ENCODE results near the gene AP5Z1.

Gene AP5Z1, protein sequence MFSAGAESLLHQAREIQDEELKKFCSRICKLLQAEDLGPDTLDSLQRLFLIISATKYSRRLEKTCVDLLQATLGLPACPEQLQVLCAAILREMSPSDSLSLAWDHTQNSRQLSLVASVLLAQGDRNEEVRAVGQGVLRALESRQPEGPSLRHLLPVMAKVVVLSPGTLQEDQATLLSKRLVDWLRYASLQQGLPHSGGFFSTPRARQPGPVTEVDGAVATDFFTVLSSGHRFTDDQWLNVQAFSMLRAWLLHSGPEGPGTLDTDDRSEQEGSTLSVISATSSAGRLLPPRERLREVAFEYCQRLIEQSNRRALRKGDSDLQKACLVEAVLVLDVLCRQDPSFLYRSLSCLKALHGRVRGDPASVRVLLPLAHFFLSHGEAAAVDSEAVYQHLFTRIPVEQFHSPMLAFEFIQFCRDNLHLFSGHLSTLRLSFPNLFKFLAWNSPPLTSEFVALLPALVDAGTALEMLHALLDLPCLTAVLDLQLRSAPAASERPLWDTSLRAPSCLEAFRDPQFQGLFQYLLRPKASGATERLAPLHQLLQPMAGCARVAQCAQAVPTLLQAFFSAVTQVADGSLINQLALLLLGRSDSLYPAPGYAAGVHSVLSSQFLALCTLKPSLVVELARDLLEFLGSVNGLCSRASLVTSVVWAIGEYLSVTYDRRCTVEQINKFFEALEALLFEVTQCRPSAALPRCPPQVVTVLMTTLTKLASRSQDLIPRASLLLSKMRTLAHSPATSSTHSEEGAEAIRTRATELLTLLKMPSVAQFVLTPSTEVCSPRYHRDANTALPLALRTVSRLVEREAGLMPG

GRCh38 chr7:4775250-4775847, at the start of gene AP5Z1:
Gene AP5Z1 (plus strand): TSS chr7:4775623. CDS start chr7:4775716, 93 bp downstream.
- peak; percentile 92 for DNase-seq

DNA sequence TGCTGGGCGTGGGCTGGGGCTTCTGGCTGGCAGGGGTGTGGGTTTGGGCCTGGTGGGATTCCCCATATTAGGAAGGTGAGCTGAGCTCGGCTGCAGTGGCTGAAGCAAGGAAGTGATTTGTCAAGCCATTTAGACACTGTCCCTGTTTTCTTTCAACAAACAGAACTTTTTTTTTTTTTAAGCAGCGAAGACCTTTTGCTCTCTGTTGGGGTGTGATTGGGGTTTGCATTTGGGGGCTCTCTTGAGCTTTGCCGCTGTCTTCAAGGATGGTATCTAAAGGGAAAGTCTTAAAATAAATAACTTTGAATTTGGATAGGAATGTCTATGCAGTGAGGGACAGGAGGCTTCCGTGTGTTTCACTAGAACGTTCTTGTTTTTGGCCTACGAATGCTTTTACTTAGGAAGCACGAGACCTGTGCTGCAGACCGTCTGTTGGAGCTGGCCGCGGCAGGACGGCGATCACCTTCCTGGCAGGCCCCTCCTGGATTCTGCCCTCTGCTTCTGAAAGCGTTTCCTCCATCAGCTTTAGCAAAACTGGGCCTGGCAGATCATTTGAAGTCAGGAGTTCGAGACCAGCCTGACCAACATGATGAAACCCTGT, 49.5 kb upstream of the AP5Z1 start:
- DNase-seq: no peak

- no peak for DNase-seq
These were observed 48.9 kb upstream of the AP5Z1 start for GRCh38 chr7:4726566-4726965.

- no peak for DNase-seq
These were observed 47.3 kb upstream of the AP5Z1 start for GRCh38 chr7:4727914-4728705.

DNA sequence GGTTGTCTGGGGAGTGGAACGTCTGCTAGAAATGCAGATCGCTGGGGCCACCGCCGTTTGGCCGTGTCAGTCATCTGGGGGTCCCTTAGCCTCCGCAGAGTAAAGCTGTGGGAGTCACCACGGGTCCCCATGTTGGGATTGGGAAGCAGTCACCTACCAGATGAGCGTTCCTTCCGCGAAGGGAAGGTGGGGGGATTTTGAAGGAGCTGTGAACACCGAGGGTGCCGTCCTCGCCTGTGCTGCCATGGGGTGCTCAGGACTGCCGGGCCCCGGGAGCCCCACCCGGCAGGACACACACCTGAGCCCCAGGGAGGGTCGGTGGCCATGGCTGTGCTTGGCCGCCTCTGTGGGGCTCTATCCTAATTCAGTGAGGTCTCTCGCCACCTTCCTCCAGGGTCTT, 46.2 kb upstream of the AP5Z1 start:
- DNase-seq: no peak

DNA sequence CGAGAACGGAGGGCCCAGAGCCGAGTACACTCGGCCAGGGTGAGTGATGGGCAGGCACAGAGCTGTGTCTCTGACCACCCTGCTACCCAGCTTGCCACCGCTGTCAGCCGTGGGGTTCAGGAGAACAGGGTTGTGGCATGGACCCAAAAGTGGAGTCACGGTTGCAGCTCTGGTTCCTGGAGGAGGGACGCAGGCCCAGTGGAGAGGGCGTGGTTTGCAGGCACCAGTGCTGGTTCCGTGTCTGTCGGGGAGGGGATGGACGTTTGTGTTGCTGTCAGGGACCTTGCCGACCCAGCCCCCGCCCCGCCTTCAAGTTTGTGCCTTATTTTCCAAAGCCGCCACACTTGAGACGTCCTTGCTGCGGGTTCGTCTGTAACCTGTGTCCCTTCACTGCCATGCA, 45.1 kb upstream of the AP5Z1 start:
- DNase-seq: no peak

DNA sequence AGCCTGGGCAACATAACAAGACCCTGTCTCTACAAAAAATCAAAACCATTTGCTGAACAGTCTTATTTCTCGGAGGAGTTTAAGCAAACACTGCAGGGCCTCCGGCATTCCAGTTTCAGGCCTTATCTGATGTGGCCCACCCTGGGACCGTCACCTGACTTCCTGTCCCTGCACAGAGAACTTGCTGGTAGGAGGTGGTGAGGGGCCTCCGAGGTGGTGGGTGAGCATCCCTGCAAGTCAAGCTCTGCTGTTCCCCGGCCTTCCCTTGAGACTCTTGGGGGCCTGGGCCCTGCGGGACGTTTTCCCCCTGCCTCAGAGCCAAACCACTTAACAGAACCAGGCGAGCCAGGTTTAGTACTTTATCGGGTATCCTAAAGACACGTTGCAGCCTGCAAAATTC, 44.5 kb upstream of the AP5Z1 start:
- DNase-seq: no peak

DNA sequence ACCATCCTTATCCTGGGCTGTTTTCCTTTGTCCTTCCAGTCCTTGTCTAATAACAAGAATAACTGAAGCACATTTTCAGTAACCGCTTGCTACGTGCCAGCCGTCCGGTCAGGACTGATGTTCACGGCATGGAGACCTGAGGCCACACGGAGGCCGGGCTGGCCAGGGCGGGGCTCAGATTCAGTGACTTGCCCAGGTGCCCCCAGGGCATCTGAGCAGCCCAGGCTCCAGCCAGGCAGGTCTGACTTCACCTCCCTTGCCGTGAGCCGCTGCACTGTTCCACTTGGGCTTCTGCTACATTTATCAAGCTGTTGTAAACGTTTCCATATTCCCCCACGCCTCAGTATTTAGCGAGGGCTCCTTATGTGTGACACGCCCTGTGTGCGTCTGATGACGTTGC, 43.6 kb upstream of the AP5Z1 start:
- no peak for DNase-seq

GRCh38 chr7:4733936-4734528, 41.4 kb upstream of the AP5Z1 start:
- DNase-seq: no peak

GRCh38 chr7:4734587-4735345, 40.7 kb upstream of the AP5Z1 start:
- DNase-seq: no peak

DNA sequence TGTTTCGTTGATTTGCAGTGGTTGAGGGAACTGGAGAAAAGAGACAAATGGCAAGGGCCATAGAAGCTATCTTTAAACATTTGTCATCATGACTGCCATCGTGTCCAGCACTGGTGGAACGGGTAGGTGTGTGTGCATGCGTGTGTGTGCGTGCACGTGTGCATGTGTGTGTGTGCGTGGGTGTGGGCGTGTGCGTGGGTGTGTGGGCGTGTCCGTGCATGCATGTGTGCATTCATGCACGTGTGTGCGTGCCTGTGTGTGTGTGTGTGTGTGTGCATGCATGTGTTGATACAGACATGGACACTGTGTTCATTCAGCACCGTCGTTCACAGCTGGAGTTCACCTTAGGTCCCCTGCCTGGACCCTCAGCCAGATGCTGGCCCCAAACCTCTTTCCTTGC, 38.1 kb upstream of the AP5Z1 start:
- no peak for DNase-seq

GRCh38 chr7:4738711-4739527, 36.5 kb upstream of the AP5Z1 start:
- DNase-seq: no peak

DNA sequence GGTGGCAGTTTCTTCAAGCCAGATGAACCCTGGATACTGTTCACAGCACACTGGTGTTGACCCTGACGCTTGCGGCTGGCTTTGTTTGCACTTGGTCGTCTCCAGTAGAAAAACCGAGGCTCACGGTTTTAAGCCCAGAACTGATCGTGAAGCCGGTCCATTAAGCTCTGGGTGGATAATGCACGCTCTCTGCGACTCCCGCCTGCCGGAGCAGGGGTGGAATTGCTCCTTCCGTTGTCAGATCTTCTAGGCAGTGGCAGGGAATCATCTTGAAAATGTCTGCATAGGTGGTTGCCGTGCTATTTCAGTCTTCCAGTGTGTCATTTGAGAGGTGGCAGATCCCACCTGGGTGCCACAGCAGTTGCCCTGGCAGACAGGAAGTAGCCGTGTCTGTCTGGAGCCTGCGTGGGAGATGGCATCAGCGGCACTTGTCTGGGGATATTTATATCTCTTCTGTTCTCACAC, 35.9 kb upstream of the AP5Z1 start:
- peak; percentile 40 for DNase-seq

GRCh38 chr7:4740796-4741195, 34.6 kb upstream of the AP5Z1 start:
- no peak for DNase-seq

DNA sequence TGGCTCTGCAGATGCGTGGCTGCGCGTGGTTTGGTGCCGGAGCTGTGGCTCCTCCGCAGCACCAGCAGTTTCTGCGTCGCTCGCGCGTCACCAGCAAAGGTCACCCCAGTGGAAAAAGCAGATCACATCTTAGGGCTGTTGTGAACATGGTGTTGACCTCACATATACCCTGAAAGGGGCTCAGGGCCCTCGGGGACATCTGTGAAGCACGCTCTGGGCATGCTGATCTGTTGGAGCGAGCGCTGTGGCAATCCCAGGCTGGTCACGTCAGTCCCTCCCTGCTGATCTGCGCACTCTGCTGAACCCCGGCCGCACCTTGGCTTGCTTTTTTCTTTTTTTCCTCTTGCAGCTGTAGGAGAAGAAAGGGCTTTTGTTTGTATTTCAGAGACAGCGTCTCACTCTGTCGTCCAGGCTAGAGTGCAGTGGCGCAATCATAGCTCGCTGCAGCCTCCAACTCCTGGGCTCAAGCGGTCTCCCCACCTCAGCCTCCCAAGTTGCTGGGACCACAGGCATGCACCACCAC, 33.3 kb upstream of the AP5Z1 start:
- no peak for DNase-seq

DNA sequence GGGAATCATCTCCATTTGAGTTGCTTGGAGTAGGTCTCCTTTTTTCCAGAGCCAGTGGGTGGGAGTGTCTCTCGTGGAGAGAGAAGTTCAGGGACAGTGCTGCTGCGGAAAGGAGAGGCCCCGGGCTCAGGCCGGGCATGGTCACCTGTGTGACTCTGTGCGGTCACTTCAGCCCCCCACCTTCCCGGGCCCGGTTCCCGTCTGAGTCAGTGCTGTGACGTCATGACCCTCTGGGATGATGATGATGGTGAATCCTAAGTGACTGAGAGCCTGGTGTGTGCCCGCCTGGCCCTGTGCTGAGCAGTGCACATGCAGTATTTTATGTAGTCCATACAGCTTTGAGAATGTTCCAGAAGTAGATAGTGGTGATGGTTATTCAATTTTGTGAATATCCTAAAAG, 32.6 kb upstream of the AP5Z1 start:
- DNase-seq: no peak

DNA sequence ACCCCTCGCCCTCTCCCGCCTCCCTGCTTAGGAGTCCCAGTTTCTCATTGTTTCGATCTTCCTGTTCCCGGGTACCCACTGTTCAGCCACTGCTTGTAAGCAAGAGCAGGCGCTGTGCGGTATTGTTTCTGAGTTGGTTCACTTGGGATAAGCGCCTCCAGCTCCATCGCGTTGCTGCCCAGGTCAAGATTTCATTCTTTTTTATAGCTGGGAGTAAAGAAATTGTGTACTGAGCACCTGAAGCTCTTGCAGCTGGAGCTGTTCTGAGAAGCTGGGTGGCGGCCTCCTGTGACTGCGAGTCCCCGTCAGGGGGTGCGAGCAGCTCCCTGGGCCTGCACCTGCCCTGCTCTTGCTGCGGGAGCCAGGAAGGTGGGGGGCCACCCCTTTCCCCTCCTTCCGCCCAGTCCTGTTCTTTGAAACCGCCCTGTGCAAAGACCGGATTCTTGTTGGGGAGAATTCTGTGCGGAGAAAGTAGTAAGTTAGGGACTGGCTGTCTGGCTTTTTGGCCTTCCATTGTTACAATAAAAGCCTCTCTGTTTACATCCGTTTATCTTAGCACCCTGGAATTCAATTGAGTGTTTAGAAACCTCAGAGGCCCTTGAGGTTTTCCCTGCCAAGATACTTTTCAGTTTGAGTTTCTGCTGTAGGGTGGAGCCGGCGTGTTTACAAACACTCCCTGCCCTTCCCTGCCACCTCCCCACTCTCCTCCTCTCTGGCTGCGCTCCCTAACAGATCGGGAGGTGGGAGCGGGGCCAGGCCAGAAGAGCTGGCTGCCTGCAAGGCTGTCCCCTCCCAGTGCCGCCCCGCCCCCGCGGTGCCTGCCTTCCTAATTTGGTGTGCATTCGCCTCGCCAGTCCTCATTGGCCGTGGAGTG, 30.8 kb upstream of the AP5Z1 start:
- peak; percentile 96 for DNase-seq

- DNase-seq: no peak
These were observed 30.0 kb upstream of the AP5Z1 start for GRCh38 chr7:4745265-4745919.

Data from COR-L47 (cell line).